H1 (cell line): ENCODE results near the gene EIF4E1B. TPM values are rescaled to one million over a fixed set of nuclear protein-coding genes. Genes with fewer than 3 reads are reported as not detected.

ENCODE experiments used
- CBX8 ChIP-seq: fragments of 300-800, 300-1000 bp; sonication (generic); IDR thresholded peaks from 2 replicates; pipeline ENCODE4 v1.7.1; 2016; ENCODE audit warnings: low read depth, low read length, borderline replicate concordance
- CHD7 ChIP-seq: fragments of 300-600 bp; sonication (generic); IDR thresholded peaks from 2 replicates; pipeline ENCODE4 v1.7.1; 2012; ENCODE audit warnings: low read length, moderate library complexity, mild to moderate bottlenecking, inconsistent platforms; ENCODE audit not compliant: insufficient replicate concordance
- EGR1 ChIP-seq: IDR thresholded peaks from 2 replicates; pipeline ENCODE4 v1.6.1; 2011; ENCODE audit warnings: low read depth, low read length, borderline replicate concordance
- FOSL1 ChIP-seq: IDR thresholded peaks from 2 replicates; pipeline ENCODE4 v1.6.1; 2011; ENCODE audit warnings: mild to moderate bottlenecking, low read depth, low read length, moderate library complexity; ENCODE audit not compliant: insufficient read depth
- HDAC2 ChIP-seq, 2 experiments: fragments of 300-600 bp in 1 of 2; sonication (generic) in 1 of 2; IDR thresholded peaks; 2 replicates each; pipeline ENCODE4 v1.6.1; 2011 to 2012; ENCODE audit warnings: low read depth in 2 of 2, low read length in 2 of 2, mild to moderate bottlenecking in 2 of 2, moderate library complexity in 2 of 2, borderline replicate concordance in 1 of 2, inconsistent platforms in 1 of 2
- MAFK ChIP-seq: IDR thresholded peaks from 2 replicates; pipeline ENCODE4 v1.6.1; 2012; ENCODE audit warnings: low read depth, mild to moderate bottlenecking, improper control_type of control experiment, low read length
- POU5F1 ChIP-seq: IDR thresholded peaks from 2 replicates; pipeline ENCODE4 v1.6.1; 2011; ENCODE audit warnings: low read depth, mild to moderate bottlenecking, low read length, moderate library complexity
- RBBP5 ChIP-seq: IDR thresholded peaks from 2 replicates; pipeline ENCODE4 v1.7.1; 2012; ENCODE audit warnings: low read depth, mild to moderate bottlenecking, inconsistent platforms, low read length, moderate library complexity, borderline replicate concordance
- SIN3A ChIP-seq, 2 experiments: IDR thresholded peaks in 1 of 2; conservative IDR thresholded peaks in 1 of 2; 2 replicates each; pipeline ENCODE4 v1.6.1; 2011 to 2012; ENCODE audit warnings: low read length in 2 of 2, improper control_type of control experiment in 1 of 2, low read depth in 1 of 2, mild to moderate bottlenecking in 1 of 2
- SP4 ChIP-seq: IDR thresholded peaks from 2 replicates; pipeline ENCODE4 v1.6.1; 2012; ENCODE audit warnings: low read length, inconsistent platforms
- polyA plus RNA-seq, 7 experiments: library from polyadenylated mRNA; depleted of rRNA in 3 of 7; stranded (reverse) in 5 of 7; unstranded in 2 of 7; fragments of >200 nt in 5 of 7; fragments of 200-250 nt in 2 of 7; gene quantifications; 1 replicate in 5 of 7; 2 replicates in 1 of 7; 4 replicates in 1 of 7; pipeline versions ENCODE4 v1.2.1 to v1.2.3, GENCODE V29; 2011 to 2013; ENCODE audit warnings: missing spikeins in 2 of 7, mixed read lengths in 2 of 7
- total RNA-seq: library from RNA; stranded (reverse); fragmentation: NEBNext Ultra II Directional; extraction: Animal tissue kit (Norgen Biotek cat#: 25700); gene quantifications from 2 replicates; pipeline ENCODE4 v1.2.1, GENCODE V29; 2021

EIF4E1B gene
- total and polyA plus RNA-seq, 2 of the 8 experiments (the other 6 are each of a cell fraction or from before 2014, with no cell fraction given), result 0.97 to 1.3 TPM

GRCh38 chr5:176693477-176693851, 63.0 kb downstream of the EIF4E1B start (continued):
- TF ChIP-seq CHD7, result no peak
- no peak for TF ChIP-seq CBX8
- TF ChIP-seq EGR1, result no peak
- TF ChIP-seq MAFK, result no peak
- TF ChIP-seq POU5F1, result no peak
- no peak for TF ChIP-seq FOSL1
- TF ChIP-seq RBBP5, result no peak
- TF ChIP-seq SIN3A (conservative IDR thresholded peaks at IDR 0.05 in 1 of 2, IDR thresholded peaks at IDR 0.05 in 1 of 2; ENCODE audit: low read depth in 1 of 2, low read length in 2 of 2), result no peak
- no peak for TF ChIP-seq SP4
- no peak for TF ChIP-seq HDAC2 (IDR thresholded peaks at IDR 0.05; ENCODE audit: borderline replicate concordance in 1 of 2, low read depth in 2 of 2, low read length in 2 of 2)
